Fibroblast of skin of back (primary cell): Measurements from ENCODE around the gene POLR3G.

Experiments
- DNase-seq: peaks from one replicate; pipeline ENCODE4 v3.0.0-alpha.2; 2013

The POLR3G gene

DNA sequence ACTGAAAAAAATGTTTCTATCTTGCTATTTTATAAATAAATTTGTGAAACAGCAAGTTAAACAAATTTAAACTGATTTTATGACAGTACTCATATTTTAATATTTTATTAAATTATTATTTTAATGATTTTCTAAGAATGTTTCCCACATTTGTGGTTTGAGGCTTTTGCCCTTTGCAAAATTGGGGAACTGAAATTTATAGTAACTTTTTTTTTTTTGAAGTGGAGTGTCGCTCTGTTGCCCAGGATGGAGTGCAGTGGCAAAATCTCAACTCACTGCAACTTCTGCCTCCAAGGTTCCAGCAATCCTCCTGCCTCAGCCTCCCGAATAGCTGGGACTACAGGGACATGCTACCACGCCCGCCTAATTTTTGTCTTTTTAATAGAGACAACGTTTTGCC lies 76.7 kb downstream of the POLR3G start:
- no peak for DNase-seq

DNA sequence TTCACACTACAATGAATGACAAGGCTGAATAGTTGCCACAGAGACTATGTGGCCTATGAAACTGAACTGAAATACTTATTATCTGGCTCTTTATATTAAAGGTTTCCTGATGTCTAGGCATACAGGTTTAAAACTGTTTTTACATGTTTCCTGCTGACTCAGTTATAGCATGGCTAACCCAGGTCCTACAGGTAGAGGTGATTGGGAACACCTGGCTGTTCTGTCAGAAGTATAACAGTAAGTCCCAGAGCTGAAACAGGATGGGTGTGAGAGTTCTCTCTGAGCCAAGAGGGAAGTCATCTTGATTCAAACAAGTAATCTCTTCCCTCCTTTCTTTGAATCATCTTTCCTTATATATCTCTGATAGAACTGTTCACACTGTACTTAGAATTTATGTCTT lies 79.0 kb downstream of the POLR3G start:
- no peak for DNase-seq

- no peak for DNase-seq
Measured at GRCh38 chr5:90554358-90555006, 79.8 kb downstream of the POLR3G start.

- DNase-seq: no peak
Measured at GRCh38 chr5:90555666-90556065, 81.0 kb downstream of the POLR3G start.

DNA sequence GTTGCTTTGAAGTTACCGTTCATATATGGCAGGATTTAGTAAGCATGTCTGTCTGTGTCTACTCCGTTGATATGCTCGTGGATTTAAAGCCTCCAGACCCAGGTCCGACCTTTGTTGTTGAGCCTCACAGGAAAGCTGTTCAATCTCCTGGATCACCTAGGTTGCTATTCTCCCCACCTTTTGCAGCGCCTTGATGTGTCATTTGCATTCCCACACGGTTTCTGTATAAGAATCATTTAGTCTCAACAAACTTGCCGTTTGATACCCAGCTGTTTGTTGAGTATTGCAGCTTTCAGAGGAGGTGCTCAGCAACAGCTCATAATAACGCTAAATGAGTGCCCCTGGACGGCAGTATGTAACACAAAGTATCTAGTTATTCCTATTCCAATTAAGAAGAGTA lies 82.7 kb downstream of the POLR3G start:
- DNase-seq: no peak

DNA sequence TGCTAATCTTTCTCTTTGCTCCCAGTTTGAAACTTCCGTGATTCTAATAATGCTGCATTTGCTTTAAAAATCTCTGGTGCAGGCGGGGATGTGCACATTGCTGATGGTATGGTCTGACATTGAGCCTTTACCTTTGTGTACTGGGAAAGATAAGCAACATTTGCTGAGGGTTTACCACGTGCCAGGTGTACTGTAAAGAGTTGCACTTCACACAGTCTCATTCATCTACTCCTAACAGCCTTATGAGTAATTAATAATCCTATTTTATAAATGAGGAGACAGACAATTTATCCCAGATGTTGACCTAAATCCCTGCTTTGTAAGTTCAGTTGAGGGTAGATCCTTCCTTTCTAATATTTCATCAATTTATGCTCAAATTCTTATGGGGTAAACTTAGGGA lies 83.2 kb downstream of the POLR3G start:
- no peak for DNase-seq

GRCh38 chr5:90558344-90559192 lies 83.9 kb downstream of the POLR3G start, which contains the start of gene ADGRV1:
TSS of gene ADGRV1 (plus strand) at chr5:90558797. CDS start at chr5:90558896, 99 bp downstream.
- DNase-seq: peak; percentile 74

GRCh38 chr5:90560771-90561170 lies 86.1 kb downstream of the POLR3G start:
- DNase-seq: peak; percentile 38

GRCh38 chr5:90561766-90562165 lies 87.1 kb downstream of the POLR3G start:
- DNase-seq: no peak

DNA sequence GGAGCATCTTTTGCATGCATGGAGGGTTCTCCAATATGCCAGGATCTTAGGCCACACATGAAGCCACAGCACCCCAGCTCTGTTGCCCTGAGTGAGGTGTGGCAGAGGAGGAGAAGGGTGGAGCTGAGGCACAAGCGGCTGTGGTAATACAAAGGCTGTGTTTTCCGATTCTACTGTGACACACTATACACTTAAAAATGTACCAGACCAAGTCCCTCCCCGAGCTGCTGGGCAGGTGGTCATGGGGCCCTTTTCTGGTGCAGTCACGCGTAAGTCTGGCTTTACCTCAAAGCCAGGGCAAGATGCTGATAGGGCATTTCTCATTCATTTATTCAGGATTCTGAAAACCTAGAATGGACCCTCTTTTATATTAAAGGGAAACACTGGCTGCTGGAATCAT lies 87.7 kb downstream of the POLR3G start:
- no peak for DNase-seq

GRCh38 chr5:90563108-90563507 lies 88.4 kb downstream of the POLR3G start:
- DNase-seq: no peak
